Measurements from ENCODE around the gene RNF20. TPM values are rescaled to one million over a fixed set of nuclear protein-coding genes. Genes with fewer than 3 reads are reported as not detected.

The RNF20 gene
- total RNA-seq, 1 experiment from 2014 or later = 58.4 TPM

DNA sequence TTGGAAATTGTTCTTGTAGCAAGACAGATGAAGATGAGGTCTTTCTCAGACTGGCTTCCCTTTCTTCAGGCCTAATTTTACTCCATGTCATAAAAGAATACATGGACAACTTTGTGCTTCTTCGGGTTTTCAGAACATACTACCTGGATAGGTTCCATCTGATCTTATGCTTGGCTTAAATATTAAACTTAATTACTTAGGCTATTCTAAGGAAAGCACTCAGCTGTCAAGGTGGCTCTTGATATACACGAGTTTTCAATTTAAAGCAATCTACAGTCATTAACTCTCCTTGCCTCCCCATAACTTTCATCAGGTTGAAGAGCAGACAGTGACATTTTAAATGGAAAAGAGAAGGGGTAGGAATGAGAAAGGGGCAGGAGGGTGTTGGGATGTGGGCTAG, 70.6 kb downstream of the RNF20 start:
- Histone ChIP-seq H3K27me3 (replicated peaks; ENCODE audit: insufficient read depth, low read depth, low read length, poor library complexity) (peaks cover 7% of the 10 kb centered on the region), H3K36me3 (ENCODE audit: insufficient read depth, low read length, poor library complexity, severe bottlenecking) (no peaks in the 10 kb centered on the region), H3K4me3 (ENCODE audit: low read depth, low read length, poor library complexity, severe bottlenecking) (no peak overlapping the region), H3K4me1 (ENCODE audit: insufficient read depth, low read length, poor library complexity, severe bottlenecking) (no peaks in the 10 kb centered on the region), H3K9me3 (ENCODE audit: low read depth, low read length, poor library complexity, severe bottlenecking) (no peaks in the 10 kb centered on the region), H3K27ac (ENCODE audit: low read depth, low read length, poor library complexity, severe bottlenecking) (no peak overlapping the region)
- intact Hi-C loops (cut with micrococcal nuclease; ENCODE audit: unreplicated experiment) = loop anchor here (10.0 kb wide), 1 partner anchor 371 kb away; no protein-coding TSS in a partner anchor
- BruUV-seq (replicated peaks) = no TSS peak
- no peak for TF ChIP-seq EZH2 (IDR thresholded peaks at IDR 0.05; ENCODE audit: borderline replicate concordance, low read depth, low read length, poor library complexity, severe bottlenecking)
- TF ChIP-seq, protein P1, sequence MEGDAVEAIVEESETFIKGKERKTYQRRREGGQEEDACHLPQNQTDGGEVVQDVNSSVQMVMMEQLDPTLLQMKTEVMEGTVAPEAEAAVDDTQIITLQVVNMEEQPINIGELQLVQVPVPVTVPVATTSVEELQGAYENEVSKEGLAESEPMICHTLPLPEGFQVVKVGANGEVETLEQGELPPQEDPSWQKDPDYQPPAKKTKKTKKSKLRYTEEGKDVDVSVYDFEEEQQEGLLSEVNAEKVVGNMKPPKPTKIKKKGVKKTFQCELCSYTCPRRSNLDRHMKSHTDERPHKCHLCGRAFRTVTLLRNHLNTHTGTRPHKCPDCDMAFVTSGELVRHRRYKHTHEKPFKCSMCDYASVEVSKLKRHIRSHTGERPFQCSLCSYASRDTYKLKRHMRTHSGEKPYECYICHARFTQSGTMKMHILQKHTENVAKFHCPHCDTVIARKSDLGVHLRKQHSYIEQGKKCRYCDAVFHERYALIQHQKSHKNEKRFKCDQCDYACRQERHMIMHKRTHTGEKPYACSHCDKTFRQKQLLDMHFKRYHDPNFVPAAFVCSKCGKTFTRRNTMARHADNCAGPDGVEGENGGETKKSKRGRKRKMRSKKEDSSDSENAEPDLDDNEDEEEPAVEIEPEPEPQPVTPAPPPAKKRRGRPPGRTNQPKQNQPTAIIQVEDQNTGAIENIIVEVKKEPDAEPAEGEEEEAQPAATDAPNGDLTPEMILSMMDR (conservative IDR thresholded peaks at IDR 0.05; ENCODE audit: low read depth, low read length) = no peak
- no peak for DNase-seq (ENCODE audit: low spot score)
- POLR2A ChIA-PET (ENCODE audit: low non-redundant PET) = no interaction called here
- CTCF ChIA-PET = no interaction called here

DNA sequence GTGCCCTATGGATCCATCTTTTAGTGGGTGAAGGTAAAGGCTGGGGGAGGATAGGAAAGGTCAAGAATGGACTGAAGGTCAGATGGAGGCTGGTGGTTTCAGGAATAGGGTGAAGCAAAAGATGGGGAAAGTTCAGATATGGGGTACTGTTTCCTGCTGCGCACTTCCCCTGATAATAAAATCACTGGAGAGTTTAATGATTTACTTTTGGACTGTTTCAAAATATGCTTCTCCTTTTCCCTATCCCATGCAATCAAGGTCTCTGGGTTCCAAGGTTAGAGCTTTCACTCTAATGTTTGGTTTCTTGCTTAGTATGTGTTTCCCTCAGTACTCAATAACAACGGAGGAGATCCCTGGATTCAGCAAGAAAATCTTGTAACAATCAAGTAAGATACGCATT, 71.9 kb downstream of the RNF20 start:
- no peak overlapping the region for H3K27ac ChIP-seq (ENCODE audit: low read depth, low read length, poor library complexity, severe bottlenecking)
- H3K4me3 ChIP-seq (ENCODE audit: low read depth, low read length, poor library complexity, severe bottlenecking) = no peak overlapping the region
- DNase-seq (ENCODE audit: low spot score) = no peak
- peaks cover 12% of the 10 kb centered on the region for H3K27me3 ChIP-seq (replicated peaks; ENCODE audit: insufficient read depth, low read depth, low read length, poor library complexity)
- H3K36me3 ChIP-seq (ENCODE audit: insufficient read depth, low read length, poor library complexity, severe bottlenecking) = no peaks in the 10 kb centered on the region
- no peaks in the 10 kb centered on the region for H3K9me3 ChIP-seq (ENCODE audit: low read depth, low read length, poor library complexity, severe bottlenecking)
- H3K4me1 ChIP-seq (ENCODE audit: insufficient read depth, low read length, poor library complexity, severe bottlenecking) = no peaks in the 10 kb centered on the region
- no TSS peak for BruUV-seq (replicated peaks)
- TF ChIP-seq, protein P1 (conservative IDR thresholded peaks at IDR 0.05; ENCODE audit: low read depth, low read length) = no peak
- no peak for TF ChIP-seq EZH2 (IDR thresholded peaks at IDR 0.05; ENCODE audit: borderline replicate concordance, low read depth, low read length, poor library complexity, severe bottlenecking)
- CTCF ChIA-PET = no interaction called here
- POLR2A ChIA-PET (ENCODE audit: low non-redundant PET) = no interaction called here
- intact Hi-C loops (cut with micrococcal nuclease; ENCODE audit: unreplicated experiment) = loop anchor here (10.0 kb wide), 1 partner anchor 369 kb away; no protein-coding TSS in a partner anchor

Other genes with a start within 250 kb of the RNF20 start
- 0.09 and 0.17 TPM in 2 replicates for gene BAAT, start 148.8 kb upstream of the RNF20 start, total RNA-seq (2021)
- gene MRPL50, start 135.2 kb upstream of the RNF20 start, total RNA-seq (2021) = 15.4 and 17.0 TPM in 2 replicates
- 16.8 and 17.6 TPM in 2 replicates for gene ZNF189, start 135.0 kb upstream of the RNF20 start, total RNA-seq (2021)
- gene ALDOB, start 98.1 kb upstream of the RNF20 start, total RNA-seq (2021) = not detected in 2 replicates
- gene PPP3R2, start 61.1 kb downstream of the RNF20 start, total RNA-seq (2021) = not detected in 2 replicates
- not detected in 2 replicates for gene GRIN3A, start 204.8 kb downstream of the RNF20 start, total RNA-seq (2021)

All from A673 (cell line).